ENCODE measurements around the gene CD74.

GRCh38 chr5:150394131-150394530 is 18.6 kb downstream of the CD74 start:
- no peak for TF ChIP-seq CTCF (conservative IDR thresholded peaks at IDR 0.05 in 1 of 2, IDR thresholded peaks at IDR 0.05 in 1 of 2; ENCODE audit: low read depth in 1 of 2, low read length in 2 of 2)
- no peak for TF ChIP-seq EZH2 (IDR thresholded peaks at IDR 0.05; ENCODE audit: low read length, missing control alignments)

Data from fibroblast of lung (primary cell).